GM19023 (cell line): ENCODE measurements around the gene DCHS1.

Experiments used
- ATAC-seq: cut with Tn5 transposase; IDR thresholded peaks from one replicate; pipeline ENCODE4 v1.9.1; 2021; ENCODE audit warnings: mild to moderate bottlenecking, moderate library complexity; ENCODE audit not compliant: unreplicated experiment

Gene DCHS1

GRCh38 chr11:6648501-6648900 is 7.1 kb downstream of the DCHS1 start:
- ATAC-seq: no peak

GRCh38 chr11:6647836-6648235 is 7.8 kb downstream of the DCHS1 start:
- no peak for ATAC-seq

- ATAC-seq: peak; percentile 85
These were observed 8.5 kb downstream of the DCHS1 start for GRCh38 chr11:6646918-6647679.

- no peak for ATAC-seq
These were observed 9.1 kb downstream of the DCHS1 start for GRCh38 chr11:6646576-6646917.

- ATAC-seq: peak; percentile 37
These were observed 9.5 kb downstream of the DCHS1 start for GRCh38 chr11:6646071-6646470.

GRCh38 chr11:6642957-6643356 is 12.7 kb downstream of the DCHS1 start:
- no peak for ATAC-seq

- no peak for ATAC-seq
These were observed 14.5 kb downstream of the DCHS1 start for GRCh38 chr11:6640985-6641701.

GRCh38 chr11:6640036-6640984 is 15.3 kb downstream of the DCHS1 start:
- ATAC-seq: no peak

GRCh38 chr11:6638429-6638828 is 17.2 kb downstream of the DCHS1 start:
- ATAC-seq: no peak

GRCh38 chr11:6637871-6638270 is 17.7 kb downstream of the DCHS1 start:
- no peak for ATAC-seq

GRCh38 chr11:6636480-6636879 is 19.1 kb downstream of the DCHS1 start:
- ATAC-seq: no peak

GRCh38 chr11:6635082-6635932 is 20.3 kb downstream of the DCHS1 start:
- ATAC-seq: no peak

GRCh38 chr11:6634534-6634933 is 21.1 kb downstream of the DCHS1 start:
- no peak for ATAC-seq

GRCh38 chr11:6633422-6634408 is 21.9 kb downstream of the DCHS1 start:
- no peak for ATAC-seq

- no peak for ATAC-seq
These were observed 23.2 kb downstream of the DCHS1 start for GRCh38 chr11:6632116-6633073.

GRCh38 chr11:6631361-6631890 is 24.2 kb downstream of the DCHS1 start:
- ATAC-seq: no peak

- ATAC-seq: no peak
These were observed 24.8 kb downstream of the DCHS1 start for GRCh38 chr11:6630632-6631291.
